GM10266 (cell line): ENCODE measurements around the gene CASD1.

Source experiments
- DNase-seq: peaks from one replicate; pipeline ENCODE4 v3.0.0; 2012; ENCODE audit errors: extremely low spot score
- CTCF ChIP-seq: IDR thresholded peaks from 2 replicates; pipeline ENCODE4 v1.5.1; 2012; ENCODE audit warnings: mild to moderate bottlenecking, low read depth; ENCODE audit not compliant: control insufficient read depth, insufficient read depth; ENCODE audit errors: missing control alignments

Gene CASD1

DNA sequence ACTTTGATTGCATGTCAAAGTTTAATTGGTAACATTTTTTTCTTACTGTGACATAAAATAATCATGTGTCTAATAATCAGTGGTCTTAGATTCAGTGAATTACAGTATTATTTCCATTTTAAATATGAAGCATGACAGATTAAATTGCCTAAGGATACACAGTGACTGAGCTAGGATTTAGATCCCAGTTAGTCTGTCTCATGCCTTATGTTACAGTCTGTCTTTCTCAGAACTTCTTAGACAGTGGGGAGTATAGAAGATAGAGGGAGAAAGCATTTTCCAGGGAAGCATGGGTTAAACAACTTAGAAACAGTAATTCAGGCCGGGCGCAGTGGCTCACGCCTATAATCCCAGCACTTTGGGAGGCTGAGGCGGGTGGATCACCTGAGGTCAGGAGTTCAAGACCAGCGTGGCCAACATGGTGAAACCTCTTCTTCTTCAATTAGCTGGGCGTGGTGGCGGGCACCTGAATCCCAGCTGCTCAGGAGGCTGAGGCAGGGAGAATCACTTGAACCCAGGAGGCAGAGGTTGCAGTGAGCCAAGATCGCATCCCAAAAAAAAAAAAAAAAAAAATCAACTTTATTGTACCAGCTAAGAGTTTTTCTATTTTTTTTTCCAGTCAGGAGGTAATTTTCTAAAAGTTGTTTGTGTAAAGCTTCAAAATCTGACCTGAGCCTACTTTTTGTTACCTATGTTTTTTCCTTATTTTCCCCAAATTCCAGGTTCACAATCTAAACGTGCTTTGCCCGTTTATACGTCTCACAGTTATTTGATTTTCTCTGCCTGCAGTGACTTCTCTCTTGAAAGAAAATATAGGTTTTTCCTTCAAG lies 3.3 kb downstream of the CASD1 start:
- DNase-seq = no peak

DNA sequence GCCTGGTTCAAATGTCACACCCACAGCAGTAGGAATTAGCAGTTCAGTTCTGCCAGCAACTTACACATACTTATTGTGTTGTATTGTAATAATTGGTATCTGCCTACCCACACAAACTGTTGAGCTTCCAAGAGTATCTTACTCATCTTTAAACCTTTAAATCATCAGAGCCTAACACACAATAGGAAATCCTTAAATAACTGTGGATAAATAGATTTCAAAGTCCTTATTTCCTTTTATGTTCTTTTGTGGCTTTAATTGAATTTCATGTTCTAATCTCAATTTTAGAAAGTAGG lies 3.9 kb downstream of the CASD1 start:
- no peak for TF ChIP-seq CTCF
- DNase-seq = no peak

More for the DNA sequence above, 3.3 kb downstream of the CASD1 start:
- no peak for TF ChIP-seq CTCF

- DNase-seq = no peak
- TF ChIP-seq CTCF = no peak
Measured at GRCh38 chr7:94514140-94514889, 4.7 kb downstream of the CASD1 start.

GRCh38 chr7:94514917-94515316 lies 5.3 kb downstream of the CASD1 start:
- no peak for DNase-seq
- no peak for TF ChIP-seq CTCF

GRCh38 chr7:94525923-94526322 lies 16.3 kb downstream of the CASD1 start:
- no peak for TF ChIP-seq CTCF
- DNase-seq = no peak

DNA sequence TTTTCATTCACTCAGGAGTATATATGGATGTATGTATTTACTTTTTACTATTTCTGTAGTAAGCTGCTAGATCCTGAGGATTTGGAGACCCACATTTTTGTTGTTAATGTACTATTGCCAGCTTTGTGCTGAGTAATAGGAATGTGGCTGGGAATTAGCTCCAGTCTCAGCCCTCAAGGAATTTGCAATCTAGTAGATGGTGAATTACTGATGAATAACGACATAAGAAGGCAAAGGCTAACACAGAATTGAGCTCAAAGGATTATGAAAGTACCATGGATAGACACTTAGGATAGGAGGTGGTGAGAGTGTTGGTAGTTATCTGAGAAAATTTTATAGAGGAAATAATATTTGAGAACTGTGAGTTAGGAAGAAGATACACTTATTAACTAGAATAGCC lies 19.9 kb downstream of the CASD1 start:
- no peak for TF ChIP-seq CTCF
- no peak for DNase-seq

GRCh38 chr7:94530109-94530508 lies 20.5 kb downstream of the CASD1 start:
- no peak for TF ChIP-seq CTCF
- DNase-seq = no peak
